PC-9 (cell line): ENCODE results near the gene KCNQ5. TPM values are rescaled to one million over a fixed set of nuclear protein-coding genes. Genes with fewer than 3 reads are reported as not detected.

Source experiments
- BruUV-seq: library from RNA; stranded (reverse); fragments of 400-500 nt; replicated peaks from 2 replicates; lab custom pipeline; 2021; lab: Mats Ljungman, UMichigan
- CTCF ChIA-PET: fragments of 300-600 bp; sonication (Branson Sonifier 250); formaldehyde crosslinking; loops from one replicate; lab custom pipeline; 2022; ENCODE audit warnings: antibody characterized with exemption; lab: Charles Lee
- POLR2A ChIA-PET: fragments of 300-600 bp; sonication (Branson Sonifier 250); formaldehyde crosslinking; loops from one replicate; lab custom pipeline; 2022; ENCODE audit warnings: antibody characterized with exemption; ENCODE audit not compliant: unreplicated experiment; lab: Charles Lee
- DNase-seq, 2 experiments: peaks; one replicate each; pipeline versions ENCODE4 v3.0.0 to v3.0.0-alpha.2; 2015 to 2022; ENCODE audit warnings: mixed read lengths in 1 of 2
- H2AFZ ChIP-seq: fragments of 200-600 bp; sonication (generic); 2 replicates; pipeline ENCODE4 v1.8.1; 2017; ENCODE audit warnings: antibody characterized with exemption
- H3F3A ChIP-seq: fragments of 200-600 bp; sonication (generic); 2 replicates; pipeline ENCODE4 v1.8.1; 2017; ENCODE audit warnings: antibody characterized with exemption, mild to moderate bottlenecking, low read depth; ENCODE audit not compliant: insufficient read depth
- H3K27ac ChIP-seq: fragments of 200-600 bp; sonication (generic); 2 replicates; pipeline ENCODE4 v1.6.1; 2016; ENCODE audit warnings: mixed run types
- H3K27me3 ChIP-seq: fragments of 200-600 bp; sonication (generic); 2 replicates; pipeline ENCODE4 v1.6.1; 2016; ENCODE audit warnings: low read depth, mixed run types; ENCODE audit not compliant: insufficient read depth
- H3K36me3 ChIP-seq: fragments of 200-600 bp; sonication (generic); 2 replicates; pipeline ENCODE4 v1.6.1; 2016; ENCODE audit warnings: low read depth, mixed run types
- H3K4me1 ChIP-seq: fragments of 200-600 bp; sonication (generic); replicated peaks from 2 replicates; pipeline ENCODE4 v1.6.1; 2016; ENCODE audit warnings: mixed run types; ENCODE audit not compliant: insufficient read depth
- H3K4me2 ChIP-seq: fragments of 200-600 bp; sonication (generic); 2 replicates; pipeline ENCODE4 v1.6.1; 2017; ENCODE audit warnings: mixed run types
- H3K4me3 ChIP-seq: fragments of 200-600 bp; sonication (generic); 2 replicates; pipeline ENCODE4 v1.6.1; 2016; ENCODE audit warnings: mixed run types
- H3K79me2 ChIP-seq: fragments of 200-600 bp; sonication (generic); 2 replicates; pipeline ENCODE4 v1.6.1; 2017; ENCODE audit warnings: low read depth, mixed run types
- H3K9me2 ChIP-seq: fragments of 200-600 bp; sonication (generic); 2 replicates; pipeline ENCODE4 v1.8.1; 2017; ENCODE audit warnings: mild to moderate bottlenecking; ENCODE audit not compliant: insufficient read depth
- H3K9me3 ChIP-seq: fragments of 200-600 bp; sonication (generic); 2 replicates; pipeline ENCODE4 v1.8.1; 2016; ENCODE audit warnings: low read depth; ENCODE audit not compliant: insufficient read depth
- H4K20me1 ChIP-seq: fragments of 200-600 bp; sonication (generic); 2 replicates; pipeline ENCODE4 v1.8.1; 2017; ENCODE audit not compliant: insufficient read depth
- EZH2 ChIP-seq: fragments of 200-600 bp; sonication (generic); IDR thresholded peaks from 2 replicates; pipeline ENCODE4 v1.8.0; 2017; ENCODE audit warnings: antibody characterized with exemption, low read depth
- intact Hi-C: fragments of 100-400 bp; cut with micrococcal nuclease; formaldehyde crosslinking; loops from one replicate; pipeline ENCODE4 v1.10.0; 2022; ENCODE audit not compliant: unreplicated experiment
- total RNA-seq: library from RNA; stranded (reverse); gene quantifications from 2 replicates; pipeline ENCODE4 v1.2.3, GENCODE V29; 2021
- TF ChIP-seq, protein P1 (sequence below): fragments of 200-600 bp; sonication (generic); conservative IDR thresholded peaks from 2 replicates; pipeline ENCODE4 v1.6.1; 2017; ENCODE audit warnings: mixed run types, antibody characterized with exemption, mild to moderate bottlenecking, moderate library complexity

KCNQ5 gene
- total RNA-seq, 1 experiment from 2014 or later: 0.20 TPM

DNA sequence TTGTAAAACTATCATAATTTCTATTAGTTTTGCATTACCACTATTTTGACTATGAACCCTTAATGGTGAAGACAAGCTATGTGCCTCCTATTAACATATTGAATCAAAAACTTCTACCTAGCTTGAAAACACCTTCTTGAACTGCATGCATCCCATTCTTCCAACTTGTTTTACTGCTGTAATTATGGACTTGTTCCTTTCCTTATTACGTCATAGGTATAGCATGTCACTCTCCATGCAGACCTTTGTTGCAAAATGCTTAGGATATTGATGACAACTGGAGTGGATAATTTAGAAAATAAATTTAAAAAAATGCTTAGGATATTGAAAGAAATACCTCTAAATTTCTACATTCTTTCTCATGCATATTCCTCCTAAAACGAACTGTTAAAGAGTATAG is 219.3 kb downstream of the KCNQ5 start:
- Histone ChIP-seq H3K79me2 (no peaks in the 10 kb centered on the region), H3K9me3 (no peaks in the 10 kb centered on the region), H3K9me2 (no peaks in the 10 kb centered on the region), H3K4me1 (no peaks in the 10 kb centered on the region), H3F3A (no peaks in the 10 kb centered on the region), H3K36me3 (no peaks in the 10 kb centered on the region), H2AFZ (no peak overlapping the region), H3K27ac (no peak overlapping the region), H3K4me2 (no peak overlapping the region), H3K27me3 (no peaks in the 10 kb centered on the region), H3K4me3 (no peak overlapping the region), H4K20me1 (no peaks in the 10 kb centered on the region)
- no peak for DNase-seq
- TF ChIP-seq, protein P1, sequence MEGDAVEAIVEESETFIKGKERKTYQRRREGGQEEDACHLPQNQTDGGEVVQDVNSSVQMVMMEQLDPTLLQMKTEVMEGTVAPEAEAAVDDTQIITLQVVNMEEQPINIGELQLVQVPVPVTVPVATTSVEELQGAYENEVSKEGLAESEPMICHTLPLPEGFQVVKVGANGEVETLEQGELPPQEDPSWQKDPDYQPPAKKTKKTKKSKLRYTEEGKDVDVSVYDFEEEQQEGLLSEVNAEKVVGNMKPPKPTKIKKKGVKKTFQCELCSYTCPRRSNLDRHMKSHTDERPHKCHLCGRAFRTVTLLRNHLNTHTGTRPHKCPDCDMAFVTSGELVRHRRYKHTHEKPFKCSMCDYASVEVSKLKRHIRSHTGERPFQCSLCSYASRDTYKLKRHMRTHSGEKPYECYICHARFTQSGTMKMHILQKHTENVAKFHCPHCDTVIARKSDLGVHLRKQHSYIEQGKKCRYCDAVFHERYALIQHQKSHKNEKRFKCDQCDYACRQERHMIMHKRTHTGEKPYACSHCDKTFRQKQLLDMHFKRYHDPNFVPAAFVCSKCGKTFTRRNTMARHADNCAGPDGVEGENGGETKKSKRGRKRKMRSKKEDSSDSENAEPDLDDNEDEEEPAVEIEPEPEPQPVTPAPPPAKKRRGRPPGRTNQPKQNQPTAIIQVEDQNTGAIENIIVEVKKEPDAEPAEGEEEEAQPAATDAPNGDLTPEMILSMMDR: no peak
- TF ChIP-seq EZH2: no peak
- POLR2A ChIA-PET: no interaction called here
- CTCF ChIA-PET: no interaction called here
- no TSS peak for BruUV-seq
- intact Hi-C loops: no loop called here

DNA sequence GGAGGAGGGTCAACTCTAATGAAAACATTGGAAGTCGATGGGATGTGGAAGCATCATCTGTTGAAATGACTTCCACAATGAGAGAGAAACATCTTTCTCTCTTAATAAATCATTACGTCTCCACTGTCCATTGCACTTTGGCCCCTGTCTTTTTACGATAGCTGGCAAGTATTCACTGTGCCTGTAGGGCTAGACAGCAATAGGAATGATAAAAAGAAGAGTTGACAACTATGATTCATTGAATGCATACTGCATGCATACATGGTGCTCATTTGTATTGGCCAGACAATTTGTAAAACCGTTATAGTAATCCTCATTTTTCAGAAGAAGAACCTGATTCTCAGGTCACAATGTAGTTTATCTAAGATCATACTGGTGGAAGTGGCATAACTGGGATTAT is 220.3 kb downstream of the KCNQ5 start:
- H3F3A ChIP-seq: no peaks in the 10 kb centered on the region
- no peaks in the 10 kb centered on the region for H3K36me3 ChIP-seq
- no peak overlapping the region for H3K4me3 ChIP-seq
- intact Hi-C loops: no loop called here
- no peaks in the 10 kb centered on the region for H3K9me2 ChIP-seq
- no peaks in the 10 kb centered on the region for H3K4me1 ChIP-seq
- H3K27ac ChIP-seq: no peak overlapping the region
- no peaks in the 10 kb centered on the region for H3K9me3 ChIP-seq
- ChIA-PET CTCF (no interaction called here), POLR2A (no interaction called here)
- BruUV-seq: no TSS peak
- H4K20me1 ChIP-seq: no peaks in the 10 kb centered on the region
- no peaks in the 10 kb centered on the region for H3K79me2 ChIP-seq
- no peak for DNase-seq
- H2AFZ ChIP-seq: no peak overlapping the region
- H3K4me2 ChIP-seq: no peak overlapping the region
- TF ChIP-seq, protein P1: no peak
- TF ChIP-seq EZH2: no peak
- H3K27me3 ChIP-seq: no peaks in the 10 kb centered on the region

DNA sequence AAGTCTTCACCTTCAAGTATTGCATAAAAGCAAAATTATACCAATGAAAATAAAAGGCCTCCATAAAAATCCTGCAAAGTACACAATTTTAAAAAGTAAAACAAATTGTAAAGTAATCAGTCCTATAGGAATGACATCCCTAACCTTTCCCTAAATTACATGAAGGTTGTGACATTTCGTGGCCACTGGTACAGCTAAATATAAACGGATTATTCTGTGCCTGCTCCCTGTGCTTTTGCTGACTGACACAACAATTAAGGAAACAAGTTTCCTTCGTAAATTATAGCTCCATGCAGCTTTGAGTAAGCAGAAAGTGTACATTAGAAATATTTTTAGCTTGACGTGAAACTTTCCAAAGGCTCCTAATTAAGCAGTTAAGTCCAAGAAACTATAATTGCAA is 222.8 kb downstream of the KCNQ5 start:
- TF ChIP-seq, protein P1: no peak
- no peak for TF ChIP-seq EZH2
- H3K79me2 ChIP-seq: no peaks in the 10 kb centered on the region
- H3K4me2 ChIP-seq: no peak overlapping the region
- no peak overlapping the region for H3K27ac ChIP-seq
- intact Hi-C loops: no loop called here
- no peak overlapping the region for H2AFZ ChIP-seq
- no peaks in the 10 kb centered on the region; the same call in 1 of the 2 replicates for H3K9me3 ChIP-seq
- no peaks in the 10 kb centered on the region for H3K27me3 ChIP-seq
- H3F3A ChIP-seq: no peaks in the 10 kb centered on the region
- no TSS peak for BruUV-seq
- H3K36me3 ChIP-seq: no peaks in the 10 kb centered on the region
- ChIA-PET POLR2A (interaction anchor here (0.5 kb wide), 1 partner anchor 12 kb away, joined by 4 read pairs; no protein-coding TSS in a partner anchor), CTCF (no interaction called here)
- H3K9me2 ChIP-seq: no peaks in the 10 kb centered on the region
- no peak for DNase-seq
- no peak overlapping the region for H3K4me3 ChIP-seq
- H4K20me1 ChIP-seq: no peaks in the 10 kb centered on the region
- H3K4me1 ChIP-seq: no peaks in the 10 kb centered on the region
